Testis (tissue), 2 donors: ENCODE data around the gene CLEC16A.

ENCODE experiments used
- CTCF ChIP-seq, 3 experiments: fragments of 450-650 bp in 2 of 3; fragments of 200-600 bp in 1 of 3; sonication (generic) in 1 of 3; IDR thresholded peaks; one replicate each; pipeline ENCODE4 v1.5.1; 2016 to 2019; ENCODE audit warnings: antibody characterized with exemption in 3 of 3, mild to moderate bottlenecking in 2 of 3, moderate library complexity in 1 of 3
- POLR2A ChIP-seq: fragments of 450-650 bp; IDR thresholded peaks from one replicate; pipeline ENCODE4 v1.6.1; 2017; ENCODE audit warnings: antibody characterized with exemption, mild to moderate bottlenecking, moderate library complexity

GRCh38 chr16:11202260-11203091 is 258.1 kb downstream of the CLEC16A start:
- no peak for TF ChIP-seq POLR2A
- TF ChIP-seq CTCF (IDR thresholded peaks at IDR 0.05): no peak
